SH-SY5Y (cell line): ENCODE results near the gene HS6ST3.

Experiments used
- GATA2 ChIP-seq: IDR thresholded peaks from 2 replicates; pipeline ENCODE4 v1.6.1; 2011; ENCODE audit warnings: mild to moderate bottlenecking, low read depth, low read length
- GATA3 ChIP-seq: IDR thresholded peaks from 2 replicates; pipeline ENCODE4 v1.6.1; 2011; ENCODE audit warnings: low read depth, mild to moderate bottlenecking, low read length, moderate library complexity

The HS6ST3 gene

DNA sequence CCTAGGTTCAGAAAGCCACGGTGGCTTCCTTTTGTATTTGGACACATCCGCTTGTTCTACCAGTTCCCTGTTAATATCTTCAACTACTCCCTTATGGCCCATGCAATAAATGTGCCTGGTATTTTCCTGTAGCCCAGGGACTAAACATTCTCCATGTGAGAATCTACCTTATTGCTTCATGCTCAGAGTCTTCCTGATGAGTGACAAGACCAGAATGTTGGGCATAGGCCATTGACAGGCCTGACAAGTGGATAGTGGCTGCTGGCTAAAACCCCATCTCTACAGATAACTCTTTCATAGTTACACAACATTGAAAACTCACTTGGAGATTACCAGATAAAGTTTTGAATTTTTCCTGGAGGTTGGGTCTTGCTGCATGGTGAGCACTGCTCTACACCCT, 449.9 kb downstream of the HS6ST3 start:
- no peak for TF ChIP-seq GATA3
- no peak for TF ChIP-seq GATA2

DNA sequence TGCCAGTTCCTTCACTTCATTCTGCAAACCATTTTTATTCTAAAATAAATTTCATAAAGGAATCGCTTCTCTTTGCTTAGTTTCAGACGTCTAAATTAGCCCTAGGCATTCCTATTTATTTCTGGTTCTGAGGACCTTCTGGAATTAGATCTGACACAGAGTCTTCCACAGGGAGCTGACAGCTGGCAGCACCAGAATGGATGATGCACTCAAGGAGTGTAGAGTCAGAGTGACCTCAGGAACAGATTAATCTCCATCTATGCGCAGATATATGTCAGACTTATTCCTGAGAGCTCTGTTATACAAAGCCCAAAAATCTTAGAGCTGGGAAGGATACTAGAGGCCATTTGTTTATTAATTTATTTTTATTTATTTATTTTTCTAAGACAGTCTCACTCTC, 450.8 kb downstream of the HS6ST3 start:
- TF ChIP-seq GATA2 (no peak), GATA3 (no peak)

DNA sequence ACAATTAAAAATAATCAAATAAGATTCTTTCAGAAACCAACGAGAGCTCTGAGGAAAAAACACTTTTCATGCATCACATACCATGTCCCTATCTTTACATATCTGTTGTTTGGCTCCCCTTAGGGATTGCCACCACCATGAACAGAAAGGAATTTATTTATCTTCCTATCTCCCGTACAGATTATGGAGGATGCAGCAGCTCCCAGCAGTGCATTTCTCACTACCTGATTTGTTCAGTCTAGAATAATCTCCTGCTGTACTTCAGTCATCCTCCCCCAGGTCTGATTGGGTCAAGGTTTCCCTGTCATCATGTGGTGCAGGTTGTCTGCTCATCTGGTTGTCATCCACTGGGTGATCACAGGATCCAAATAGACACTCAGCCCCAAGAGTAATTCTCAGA, 453.1 kb downstream of the HS6ST3 start:
- TF ChIP-seq GATA2 (no peak), GATA3 (no peak)

DNA sequence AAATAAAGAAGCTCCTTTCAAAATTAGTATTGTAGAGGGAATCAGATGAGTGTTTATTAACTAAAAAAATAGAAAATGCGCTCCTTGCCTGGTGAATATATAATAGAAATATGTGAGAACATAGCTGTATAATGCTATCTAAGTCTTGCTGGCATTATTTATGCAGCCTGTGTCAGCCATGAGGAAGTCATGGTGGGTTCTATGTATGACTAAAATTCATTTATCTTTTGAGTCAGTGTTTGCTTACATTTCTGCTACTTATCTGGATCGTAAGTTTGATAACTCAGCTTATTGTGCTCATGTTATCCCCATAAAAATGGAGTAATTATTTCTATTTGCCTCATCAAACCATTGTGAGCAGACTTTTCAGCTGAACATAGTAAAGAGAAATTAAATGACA, 455.1 kb downstream of the HS6ST3 start:
- TF ChIP-seq GATA3 (no peak), GATA2 (no peak)

DNA sequence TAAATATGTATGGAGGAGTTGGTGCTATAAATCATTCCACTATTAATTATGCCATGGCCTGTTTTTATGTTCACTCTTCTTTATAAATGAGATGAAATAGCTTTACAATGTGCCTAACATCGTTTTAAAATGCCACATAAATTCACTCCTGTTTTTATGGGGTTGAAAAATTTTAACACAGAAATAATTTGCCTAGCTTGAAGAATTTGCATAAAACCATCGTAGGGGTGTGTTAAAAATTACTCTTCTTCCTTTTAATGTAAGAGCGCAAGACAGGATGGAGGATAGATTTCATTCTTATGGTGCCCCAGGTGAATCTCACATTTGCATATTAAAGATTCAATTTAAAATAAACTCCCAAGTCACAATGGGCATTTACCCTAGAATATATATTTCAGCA, 456.6 kb downstream of the HS6ST3 start:
- no peak for TF ChIP-seq GATA2
- no peak for TF ChIP-seq GATA3

DNA sequence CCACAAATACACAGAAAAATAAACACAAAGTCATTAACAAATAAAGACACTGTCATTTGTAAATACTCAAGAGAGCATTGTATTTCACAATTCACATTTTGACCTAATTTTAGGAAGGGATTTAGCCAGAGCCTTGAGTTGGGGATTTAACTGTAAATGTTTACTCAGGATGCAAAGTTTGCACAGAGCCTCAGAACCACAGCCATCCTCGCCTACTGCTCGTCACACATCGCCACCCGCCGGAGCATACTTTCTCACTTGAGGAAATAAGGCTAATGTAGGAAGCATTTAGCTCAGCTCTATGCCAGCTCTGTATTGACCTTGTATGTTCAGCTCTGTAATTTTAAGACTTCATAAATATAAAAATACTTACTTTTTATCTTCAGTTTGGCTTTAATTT, 461.6 kb downstream of the HS6ST3 start:
- TF ChIP-seq GATA2 (no peak), GATA3 (no peak)

DNA sequence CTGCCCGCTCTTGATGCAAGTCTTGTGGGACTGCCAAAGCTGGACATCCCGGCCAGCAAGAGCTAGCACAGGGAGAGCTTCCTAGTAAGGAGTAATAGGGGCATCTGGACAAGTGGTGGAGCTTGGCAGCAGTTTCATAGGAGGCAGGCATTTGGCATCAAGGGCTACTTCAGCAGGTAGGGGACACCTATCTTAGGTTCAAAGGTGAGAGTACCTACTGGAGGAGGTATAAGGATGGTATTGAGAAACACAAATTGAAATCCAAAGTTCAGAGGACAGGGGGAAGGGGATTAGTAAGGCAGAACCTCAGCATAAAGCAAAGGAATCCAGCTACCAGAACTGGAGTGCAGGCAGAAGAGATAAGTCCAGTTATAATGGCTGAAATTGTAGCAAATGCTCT, 462.7 kb downstream of the HS6ST3 start:
- TF ChIP-seq GATA2 (no peak), GATA3 (no peak)

DNA sequence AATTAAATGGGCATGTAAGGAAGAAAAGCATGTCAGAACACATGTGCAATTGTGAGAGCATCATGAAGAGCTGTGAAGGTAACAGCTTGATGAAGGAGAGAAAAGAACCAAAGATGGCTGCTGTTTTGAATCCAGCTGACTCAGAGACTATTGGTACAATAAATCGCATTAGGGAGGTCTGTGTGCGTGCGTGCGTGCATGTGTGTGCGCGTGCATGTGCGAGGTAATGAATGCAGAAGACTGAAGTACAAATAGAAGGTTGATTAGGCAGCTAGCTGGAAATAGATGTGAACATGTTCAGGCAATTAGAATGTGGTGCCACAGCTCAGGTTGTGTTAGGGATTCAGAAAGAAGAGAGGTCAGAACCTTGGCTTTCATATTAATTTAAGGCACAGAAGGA, 463.9 kb downstream of the HS6ST3 start:
- TF ChIP-seq GATA2 (no peak), GATA3 (no peak)

DNA sequence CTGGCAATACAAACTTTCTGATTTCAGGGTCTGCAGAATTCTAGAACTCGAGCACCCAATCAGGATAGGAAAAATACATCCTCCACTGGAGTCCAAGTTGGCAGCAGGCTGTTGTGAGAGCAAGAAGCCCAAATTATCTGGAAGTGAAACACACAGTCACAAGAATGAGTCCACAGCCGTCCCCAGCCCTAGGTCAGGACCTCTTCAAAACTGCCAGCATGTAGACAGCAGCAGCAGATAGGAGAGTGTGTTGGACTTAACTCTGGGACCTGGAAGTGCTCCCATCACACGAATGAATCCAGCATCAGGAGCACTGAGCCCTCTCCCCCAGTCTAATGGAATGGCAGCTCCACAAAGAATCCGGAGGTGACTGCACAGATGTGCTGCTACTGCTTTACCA, 483.7 kb downstream of the HS6ST3 start:
- TF ChIP-seq GATA3 (no peak), GATA2 (no peak)

DNA sequence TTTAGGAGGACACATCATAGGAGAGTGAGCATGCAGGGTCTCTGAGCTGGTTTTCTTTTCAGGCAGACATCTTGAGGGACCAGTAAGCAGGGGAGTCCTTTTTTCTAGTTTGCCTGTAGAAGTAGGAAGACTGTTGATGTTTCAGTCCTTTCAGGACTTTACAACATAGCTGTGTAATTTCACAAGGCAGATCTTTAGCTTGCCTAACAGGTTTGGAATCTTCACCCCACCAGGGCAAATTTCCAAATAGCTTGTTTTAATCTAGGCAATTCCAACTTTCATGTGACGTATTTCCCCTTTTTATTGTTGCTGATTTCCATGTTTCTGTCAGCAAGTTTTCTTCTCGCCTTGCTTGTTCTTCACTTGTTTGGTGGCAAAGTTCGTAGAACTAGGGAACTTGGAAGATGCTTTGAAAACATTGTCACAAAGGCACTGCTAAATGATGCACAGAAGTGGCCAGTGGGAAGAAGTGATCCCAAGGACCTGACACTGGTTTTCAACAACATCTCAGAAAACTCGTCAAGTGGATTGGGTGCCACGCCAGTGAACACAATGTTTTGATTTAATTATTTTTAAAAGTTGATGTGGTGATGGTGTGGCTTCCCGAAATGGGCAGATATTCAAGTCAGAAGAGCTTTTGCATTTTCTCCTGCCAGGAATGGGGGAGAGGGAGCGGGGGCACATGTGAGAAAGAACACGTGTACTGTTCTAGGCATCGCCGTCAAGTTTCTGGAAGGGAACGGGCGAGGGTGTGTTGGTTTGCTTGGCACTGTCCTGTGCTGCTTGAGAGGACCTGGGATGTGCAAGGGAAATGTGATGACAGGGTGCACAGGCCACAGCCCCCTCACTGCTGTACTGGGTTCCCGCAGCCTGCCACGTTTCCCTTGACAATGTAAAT, 485.8 kb downstream of the HS6ST3 start:
- TF ChIP-seq GATA3 (no peak), GATA2 (no peak)

DNA sequence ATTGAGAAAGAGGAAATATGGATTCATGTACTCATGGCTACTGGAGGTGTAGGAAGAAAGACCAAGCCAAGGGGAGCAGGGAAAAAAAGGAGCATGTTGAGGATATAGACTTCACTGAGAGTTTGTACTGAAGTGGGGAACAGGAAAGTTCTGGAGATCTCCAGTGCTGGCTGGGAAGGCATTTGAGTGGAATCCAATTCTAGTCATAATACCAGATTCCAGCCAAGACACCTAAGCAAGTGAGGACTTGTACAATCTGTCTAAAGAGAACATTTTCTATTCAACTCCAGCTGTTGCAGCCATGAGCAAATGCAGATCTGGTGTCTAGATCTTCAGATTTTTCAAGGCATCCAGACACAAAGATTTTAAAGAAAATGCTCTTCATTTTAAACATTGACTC, 491.8 kb downstream of the HS6ST3 start:
- TF ChIP-seq GATA3 (no peak), GATA2 (no peak)

DNA sequence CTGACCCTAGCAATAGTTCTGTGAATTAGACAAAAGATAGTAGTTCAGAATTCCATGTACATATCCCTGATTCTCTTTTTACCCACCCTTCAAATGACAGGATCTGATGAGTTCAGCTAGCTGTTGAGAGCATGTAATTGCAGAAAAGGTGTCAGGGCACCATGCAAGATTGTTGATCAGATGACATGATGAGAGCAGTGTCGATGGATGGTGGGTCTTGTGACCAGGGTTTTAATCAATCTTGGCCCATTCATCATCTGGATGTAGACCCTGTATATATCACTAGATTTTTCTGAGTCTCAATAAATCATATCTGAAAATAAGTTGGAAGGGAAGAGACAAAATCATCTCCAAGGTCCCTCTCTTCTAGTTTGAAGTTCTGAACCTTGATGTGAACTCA, 525.3 kb downstream of the HS6ST3 start:
- TF ChIP-seq GATA2, result no peak
- no peak for TF ChIP-seq GATA3

DNA sequence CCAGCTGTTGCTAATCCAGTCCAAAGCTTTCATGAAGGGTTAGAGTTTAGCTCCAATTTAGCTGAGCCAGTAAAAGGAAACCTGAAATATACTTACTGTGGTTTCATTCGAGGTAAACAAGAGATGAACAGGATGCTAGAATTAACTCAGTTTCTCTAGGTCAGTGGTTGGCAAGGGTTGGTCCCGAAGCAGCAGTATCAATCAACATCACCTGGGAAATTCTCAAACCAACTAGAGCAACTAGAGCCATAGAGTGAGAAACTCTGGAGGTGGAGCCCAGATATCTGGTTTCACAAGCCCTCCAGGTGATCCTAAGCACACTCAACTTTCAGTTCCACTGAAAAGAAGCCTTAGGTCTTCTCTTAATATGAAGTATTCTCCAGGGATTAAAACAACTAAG, 527.6 kb downstream of the HS6ST3 start:
- TF ChIP-seq GATA2, result no peak

DNA sequence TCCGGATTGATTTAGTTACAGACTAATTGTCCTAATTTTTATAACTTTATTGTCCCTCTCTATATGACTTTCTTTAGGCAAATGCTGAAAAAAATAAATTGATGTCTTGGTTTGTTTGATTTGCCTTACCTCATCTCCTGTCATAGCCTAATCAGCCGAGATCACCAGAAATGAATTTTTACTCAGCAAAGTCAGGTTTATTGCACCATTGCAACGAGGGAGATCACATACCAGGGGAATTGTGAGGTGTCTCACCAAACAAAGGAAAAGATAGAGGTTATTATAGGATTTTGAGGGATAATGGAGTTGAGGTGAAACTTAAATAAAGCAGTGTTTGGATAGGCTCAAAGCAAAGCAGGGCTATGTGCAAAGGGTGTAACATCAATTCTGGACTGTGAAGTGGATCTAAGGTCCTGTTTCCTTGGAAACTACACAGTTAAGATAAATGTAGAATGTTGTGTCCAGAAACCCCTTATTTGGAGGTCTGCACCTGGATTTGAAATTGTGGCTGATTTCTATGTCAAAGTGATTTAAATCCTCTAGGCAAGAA, 531.8 kb downstream of the HS6ST3 start:
- TF ChIP-seq GATA3, result no peak
- TF ChIP-seq GATA2, result no peak

DNA sequence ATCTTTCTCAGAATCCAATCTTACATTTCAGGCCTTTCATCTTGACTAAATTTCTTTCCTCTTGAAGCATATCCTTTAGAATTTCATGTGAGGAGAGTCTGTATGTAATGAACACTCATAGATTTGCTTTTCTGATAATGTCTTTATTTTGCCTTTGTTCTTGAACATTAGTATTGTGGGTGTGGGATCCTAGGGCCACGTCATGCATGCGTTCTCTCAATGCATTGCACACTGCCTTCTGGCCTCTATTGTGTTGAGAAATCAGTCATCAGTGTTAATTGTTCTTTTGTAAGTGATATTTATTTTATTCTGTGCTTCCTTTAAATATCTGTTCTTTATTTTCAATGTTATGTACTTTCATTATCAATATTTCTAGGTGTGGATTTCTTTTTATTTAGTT, 539.4 kb downstream of the HS6ST3 start:
- TF ChIP-seq GATA2 (no peak), GATA3 (no peak)

DNA sequence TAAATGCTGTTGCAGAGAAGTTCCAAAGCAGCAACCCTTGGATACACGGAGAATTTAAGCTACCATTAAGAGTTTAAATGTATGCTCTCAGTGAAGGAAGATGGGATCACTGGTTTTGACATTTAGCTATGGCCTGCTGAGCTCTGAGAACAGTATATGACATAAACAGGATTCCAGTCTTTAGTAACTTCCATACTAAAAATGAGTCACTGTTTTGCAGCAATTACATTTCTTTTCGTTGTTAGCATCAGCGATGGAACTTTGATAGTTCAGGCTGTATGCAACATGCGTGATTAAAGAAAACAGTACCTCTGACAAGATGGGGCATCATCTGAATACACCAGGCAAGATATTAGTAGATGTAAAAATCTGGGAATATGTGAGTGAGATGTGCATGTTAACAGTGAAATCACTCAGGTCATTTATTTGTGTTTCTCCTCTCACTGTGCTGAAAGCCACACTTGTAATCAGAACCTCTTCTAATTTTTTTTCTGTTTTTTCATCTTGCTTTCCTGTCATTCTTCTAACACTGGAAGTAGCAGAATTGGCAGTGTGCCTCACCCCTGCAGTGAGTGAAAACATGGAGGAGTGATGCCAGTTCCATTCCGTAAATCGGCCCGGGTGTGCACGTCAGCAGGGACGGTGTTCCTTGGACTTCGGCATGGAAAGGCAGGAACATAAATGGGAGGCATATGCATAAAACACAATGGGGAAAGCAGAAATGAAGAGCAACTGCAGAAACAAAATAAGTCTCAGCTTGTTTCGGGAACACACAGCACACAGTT, 542.8 kb downstream of the HS6ST3 start:
- TF ChIP-seq GATA3 (no peak), GATA2 (no peak)
